ENCODE results near the gene KSR2.

The KSR2 gene

DNA sequence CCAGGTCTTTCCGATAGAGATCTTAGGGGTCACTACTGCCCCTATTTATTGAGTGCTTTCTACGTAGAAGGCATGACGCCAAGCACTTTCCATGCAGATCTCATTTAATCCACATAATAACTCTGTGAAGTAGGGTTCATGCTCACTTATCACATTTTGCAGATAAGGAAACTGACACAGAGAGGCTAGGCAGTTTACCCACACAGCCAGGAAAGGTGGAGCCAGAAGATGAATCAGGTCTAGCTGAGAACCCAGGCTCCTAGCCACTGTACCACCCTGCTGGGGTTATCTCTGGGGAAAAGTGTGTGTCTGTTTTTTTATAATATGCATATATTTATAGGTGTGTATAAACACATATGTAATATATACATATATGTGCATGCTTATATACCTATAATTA, 83.6 kb downstream of the KSR2 start:
- H3K4me3 ChIP-seq (ENCODE audit: low read depth, low read length): no peak overlapping the region
- ChIA-PET POLR2A (no interaction called here), CTCF (no interaction called here)

More for the DNA sequence above, 83.6 kb downstream of the KSR2 start:
- Histone ChIP-seq H3K36me3 (ENCODE audit: control insufficient read depth in 2 of 2, insufficient read depth in 1 of 2, low read length in 2 of 2) (no peaks in the 10 kb centered on the region), H3K4me1 (ENCODE audit: control insufficient read depth, insufficient read depth, low read length) (no peaks in the 10 kb centered on the region), H3K27ac (ENCODE audit: extremely low read depth, low read depth, low read length) (no peak overlapping the region), H3K9me3 (ENCODE audit: control insufficient read depth, insufficient read depth, low read depth, low read length) (no peaks in the 10 kb centered on the region)
- no peak for TF ChIP-seq ZNF398 (tag by site-specific recombination; IDR thresholded peaks at IDR 0.05)
- no peak for TF ChIP-seq ZNF311 (tag by site-specific recombination; IDR thresholded peaks at IDR 0.05; ENCODE audit: borderline replicate concordance)
- TF ChIP-seq REST (tag by site-specific recombination; IDR thresholded peaks at IDR 0.05): no peak
- no peak for TF ChIP-seq ZFHX2 (tag by site-specific recombination; conservative IDR thresholded peaks at IDR 0.05)
- TF ChIP-seq ZNF140 (tag by site-specific recombination; IDR thresholded peaks at IDR 0.05): no peak
- TF ChIP-seq ZNF555 (tag by site-specific recombination; conservative IDR thresholded peaks at IDR 0.05): no peak
- TF ChIP-seq ZNF202 (tag by site-specific recombination; IDR thresholded peaks at IDR 0.05; ENCODE audit: borderline replicate concordance): no peak
- no peak for TF ChIP-seq TCF7L2 (IDR thresholded peaks at IDR 0.05; ENCODE audit: borderline replicate concordance, low read depth, low read length)
- TF ChIP-seq, protein P1, sequence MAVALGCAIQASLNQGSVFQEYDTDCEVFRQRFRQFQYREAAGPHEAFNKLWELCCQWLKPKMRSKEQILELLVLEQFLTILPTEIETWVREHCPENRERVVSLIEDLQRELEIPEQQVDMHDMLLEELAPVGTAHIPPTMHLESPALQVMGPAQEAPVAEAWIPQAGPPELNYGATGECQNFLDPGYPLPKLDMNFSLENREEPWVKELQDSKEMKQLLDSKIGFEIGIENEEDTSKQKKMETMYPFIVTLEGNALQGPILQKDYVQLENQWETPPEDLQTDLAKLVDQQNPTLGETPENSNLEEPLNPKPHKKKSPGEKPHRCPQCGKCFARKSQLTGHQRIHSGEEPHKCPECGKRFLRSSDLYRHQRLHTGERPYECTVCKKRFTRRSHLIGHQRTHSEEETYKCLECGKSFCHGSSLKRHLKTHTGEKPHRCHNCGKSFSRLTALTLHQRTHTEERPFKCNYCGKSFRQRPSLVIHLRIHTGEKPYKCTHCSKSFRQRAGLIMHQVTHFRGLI (tag by site-specific recombination; IDR thresholded peaks at IDR 0.05): no peak
- TF ChIP-seq SCRT2 (tag by site-specific recombination; IDR thresholded peaks at IDR 0.05): no peak
- TF ChIP-seq, protein P2, sequence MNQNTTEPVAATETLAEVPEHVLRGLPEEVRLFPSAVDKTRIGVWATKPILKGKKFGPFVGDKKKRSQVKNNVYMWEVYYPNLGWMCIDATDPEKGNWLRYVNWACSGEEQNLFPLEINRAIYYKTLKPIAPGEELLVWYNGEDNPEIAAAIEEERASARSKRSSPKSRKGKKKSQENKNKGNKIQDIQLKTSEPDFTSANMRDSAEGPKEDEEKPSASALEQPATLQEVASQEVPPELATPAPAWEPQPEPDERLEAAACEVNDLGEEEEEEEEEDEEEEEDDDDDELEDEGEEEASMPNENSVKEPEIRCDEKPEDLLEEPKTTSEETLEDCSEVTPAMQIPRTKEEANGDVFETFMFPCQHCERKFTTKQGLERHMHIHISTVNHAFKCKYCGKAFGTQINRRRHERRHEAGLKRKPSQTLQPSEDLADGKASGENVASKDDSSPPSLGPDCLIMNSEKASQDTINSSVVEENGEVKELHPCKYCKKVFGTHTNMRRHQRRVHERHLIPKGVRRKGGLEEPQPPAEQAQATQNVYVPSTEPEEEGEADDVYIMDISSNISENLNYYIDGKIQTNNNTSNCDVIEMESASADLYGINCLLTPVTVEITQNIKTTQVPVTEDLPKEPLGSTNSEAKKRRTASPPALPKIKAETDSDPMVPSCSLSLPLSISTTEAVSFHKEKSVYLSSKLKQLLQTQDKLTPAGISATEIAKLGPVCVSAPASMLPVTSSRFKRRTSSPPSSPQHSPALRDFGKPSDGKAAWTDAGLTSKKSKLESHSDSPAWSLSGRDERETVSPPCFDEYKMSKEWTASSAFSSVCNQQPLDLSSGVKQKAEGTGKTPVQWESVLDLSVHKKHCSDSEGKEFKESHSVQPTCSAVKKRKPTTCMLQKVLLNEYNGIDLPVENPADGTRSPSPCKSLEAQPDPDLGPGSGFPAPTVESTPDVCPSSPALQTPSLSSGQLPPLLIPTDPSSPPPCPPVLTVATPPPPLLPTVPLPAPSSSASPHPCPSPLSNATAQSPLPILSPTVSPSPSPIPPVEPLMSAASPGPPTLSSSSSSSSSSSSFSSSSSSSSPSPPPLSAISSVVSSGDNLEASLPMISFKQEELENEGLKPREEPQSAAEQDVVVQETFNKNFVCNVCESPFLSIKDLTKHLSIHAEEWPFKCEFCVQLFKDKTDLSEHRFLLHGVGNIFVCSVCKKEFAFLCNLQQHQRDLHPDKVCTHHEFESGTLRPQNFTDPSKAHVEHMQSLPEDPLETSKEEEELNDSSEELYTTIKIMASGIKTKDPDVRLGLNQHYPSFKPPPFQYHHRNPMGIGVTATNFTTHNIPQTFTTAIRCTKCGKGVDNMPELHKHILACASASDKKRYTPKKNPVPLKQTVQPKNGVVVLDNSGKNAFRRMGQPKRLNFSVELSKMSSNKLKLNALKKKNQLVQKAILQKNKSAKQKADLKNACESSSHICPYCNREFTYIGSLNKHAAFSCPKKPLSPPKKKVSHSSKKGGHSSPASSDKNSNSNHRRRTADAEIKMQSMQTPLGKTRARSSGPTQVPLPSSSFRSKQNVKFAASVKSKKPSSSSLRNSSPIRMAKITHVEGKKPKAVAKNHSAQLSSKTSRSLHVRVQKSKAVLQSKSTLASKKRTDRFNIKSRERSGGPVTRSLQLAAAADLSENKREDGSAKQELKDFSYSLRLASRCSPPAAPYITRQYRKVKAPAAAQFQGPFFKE (tag by site-specific recombination; IDR thresholded peaks at IDR 0.05; ENCODE audit: borderline replicate concordance): no peak
- TF ChIP-seq ZNF561 (tag by site-specific recombination; IDR thresholded peaks at IDR 0.05; ENCODE audit: borderline replicate concordance): no peak
- no peak for TF ChIP-seq REPIN1 (tag by site-specific recombination; IDR thresholded peaks at IDR 0.05; ENCODE audit: low read depth)

Data from HEK293 (cell line).